WTC11 (cell line): ENCODE data around the gene POLK.
"Not testable (repeated sequence)": the region's sequence is repeated elsewhere in the genome, so short reads cannot be mapped to it uniquely, and the experiment has no call there.

Source experiments
- CREB1 ChIP-seq: sonication (generic); formaldehyde crosslinking; IDR thresholded peaks from 2 replicates; pipeline ENCODE4 v1.8.0; 2023; ENCODE audit warnings: mild to moderate bottlenecking, missing genetic modification reagents
- CTCF ChIP-seq: fragments of 200-600 bp; IDR thresholded peaks from 2 replicates; pipeline ENCODE4 v1.8.0; 2022; ENCODE audit warnings: antibody characterized with exemption
- E2F1 ChIP-seq: sonication (generic); formaldehyde crosslinking; IDR thresholded peaks from 2 replicates; pipeline ENCODE4 v1.8.0; 2022; ENCODE audit warnings: mild to moderate bottlenecking, missing genetic modification reagents
- ELF4 ChIP-seq: sonication (generic); formaldehyde crosslinking; IDR thresholded peaks from 2 replicates; pipeline ENCODE4 v1.8.1; 2022; ENCODE audit warnings: low read depth, mild to moderate bottlenecking, moderate library complexity, missing genetic modification reagents
- ESRRA ChIP-seq: sonication (generic); formaldehyde crosslinking; IDR thresholded peaks from 2 replicates; pipeline ENCODE4 v1.8.1; 2022; ENCODE audit warnings: mild to moderate bottlenecking, missing genetic modification reagents, borderline replicate concordance
- ETV6 ChIP-seq: sonication (generic); formaldehyde crosslinking; IDR thresholded peaks from 2 replicates; pipeline ENCODE4 v1.8.1; 2022; ENCODE audit warnings: mild to moderate bottlenecking, missing genetic modification reagents
- NFYB ChIP-seq: sonication (generic); formaldehyde crosslinking; conservative IDR thresholded peaks from 2 replicates; pipeline ENCODE4 v1.8.0; 2022; ENCODE audit warnings: low read depth, missing genetic modification reagents
- SP1 ChIP-seq: sonication (generic); formaldehyde crosslinking; conservative IDR thresholded peaks from 2 replicates; pipeline ENCODE4 v1.8.1; 2022; ENCODE audit warnings: missing genetic modification reagents
- TEAD4 ChIP-seq: sonication (generic); formaldehyde crosslinking; IDR thresholded peaks from 2 replicates; pipeline ENCODE4 v1.8.0; 2022; ENCODE audit warnings: mild to moderate bottlenecking, missing genetic modification reagents
- ZNF671 ChIP-seq: fragments of 250-450 bp; sonication (Bioruptor Pico); IDR thresholded peaks from 2 replicates; pipeline ENCODE4 v1.8.0; 2021; ENCODE audit warnings: mild to moderate bottlenecking
- TF ChIP-seq, protein P1 (sequence below): sonication (generic); formaldehyde crosslinking; IDR thresholded peaks from 2 replicates; pipeline ENCODE4 v1.8.1; 2023; ENCODE audit warnings: mild to moderate bottlenecking, missing genetic modification reagents, moderate library complexity
- TF ChIP-seq, protein P2 (sequence below): sonication (generic); formaldehyde crosslinking; conservative IDR thresholded peaks from 2 replicates; pipeline ENCODE4 v1.8.1; 2022; ENCODE audit warnings: mild to moderate bottlenecking, missing genetic modification reagents

GRCh38 chr5:75505112-75505511 lies 6.6 kb upstream of the POLK start:
- not testable (repeated sequence) for TF ChIP-seq E2F1; ELF4 (CRISPR knock-in tag); CTCF; ESRRA (CRISPR knock-in tag); NFYB (CRISPR knock-in tag); ZNF671; ETV6 (CRISPR knock-in tag); CREB1; SP1 (CRISPR knock-in tag); TEAD4
- TF ChIP-seq, protein P1, sequence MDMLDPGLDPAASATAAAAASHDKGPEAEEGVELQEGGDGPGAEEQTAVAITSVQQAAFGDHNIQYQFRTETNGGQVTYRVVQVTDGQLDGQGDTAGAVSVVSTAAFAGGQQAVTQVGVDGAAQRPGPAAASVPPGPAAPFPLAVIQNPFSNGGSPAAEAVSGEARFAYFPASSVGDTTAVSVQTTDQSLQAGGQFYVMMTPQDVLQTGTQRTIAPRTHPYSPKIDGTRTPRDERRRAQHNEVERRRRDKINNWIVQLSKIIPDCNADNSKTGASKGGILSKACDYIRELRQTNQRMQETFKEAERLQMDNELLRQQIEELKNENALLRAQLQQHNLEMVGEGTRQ (CRISPR knock-in tag): not testable (repeated sequence)
- TF ChIP-seq, protein P2, sequence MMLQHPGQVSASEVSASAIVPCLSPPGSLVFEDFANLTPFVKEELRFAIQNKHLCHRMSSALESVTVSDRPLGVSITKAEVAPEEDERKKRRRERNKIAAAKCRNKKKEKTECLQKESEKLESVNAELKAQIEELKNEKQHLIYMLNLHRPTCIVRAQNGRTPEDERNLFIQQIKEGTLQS: not testable (repeated sequence)
